NCI-H526 treated with DMSO at 0.1 percent for 48 hours (cell line): Measurements from ENCODE around the gene APAF1.
"Not testable (repeated sequence)": the region's sequence is repeated elsewhere in the genome, so short reads cannot be mapped to it uniquely, and the experiment has no call there.

Experiments
- DNase-seq: peaks from one replicate; lab custom pipeline; 2025; lab: John Stamatoyannopoulos, UW

Gene APAF1

GRCh38 chr12:98644712-98645571, at the start of gene APAF1, which contains the start of gene IKBIP:
APAF1 (plus strand) TSS chr12:98645290; CDS start chr12:98648360, 3,070 bp downstream.
IKBIP (minus strand) TSS chr12:98644788; CDS start chr12:98644701, 87 bp downstream.
- peak; percentile 90 for DNase-seq

GRCh38 chr12:98597313-98597712, 47.8 kb upstream of the APAF1 start:
- not testable (repeated sequence) for DNase-seq

DNA sequence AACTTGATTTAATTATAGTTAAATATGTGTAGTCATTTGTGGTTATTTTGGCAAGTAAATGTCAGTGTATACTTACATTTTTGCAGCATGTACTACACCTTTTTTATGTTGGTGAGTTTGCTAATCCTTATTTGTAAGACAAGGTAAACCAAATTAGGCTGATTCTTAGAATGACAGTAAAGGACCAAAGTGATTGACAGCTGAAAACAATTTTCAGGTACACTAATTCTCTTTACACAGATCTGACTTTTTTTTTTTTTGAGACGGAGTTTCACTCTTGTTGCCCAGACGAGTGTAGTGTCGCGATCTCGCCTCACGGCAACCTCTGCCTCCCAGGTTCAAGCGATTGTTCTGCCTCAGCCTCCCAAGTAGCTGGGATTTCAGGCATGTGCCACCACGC, 43.2 kb upstream of the APAF1 start:
- no peak for DNase-seq

GRCh38 chr12:98606359-98606988, 38.6 kb upstream of the APAF1 start:
- no peak for DNase-seq

DNA sequence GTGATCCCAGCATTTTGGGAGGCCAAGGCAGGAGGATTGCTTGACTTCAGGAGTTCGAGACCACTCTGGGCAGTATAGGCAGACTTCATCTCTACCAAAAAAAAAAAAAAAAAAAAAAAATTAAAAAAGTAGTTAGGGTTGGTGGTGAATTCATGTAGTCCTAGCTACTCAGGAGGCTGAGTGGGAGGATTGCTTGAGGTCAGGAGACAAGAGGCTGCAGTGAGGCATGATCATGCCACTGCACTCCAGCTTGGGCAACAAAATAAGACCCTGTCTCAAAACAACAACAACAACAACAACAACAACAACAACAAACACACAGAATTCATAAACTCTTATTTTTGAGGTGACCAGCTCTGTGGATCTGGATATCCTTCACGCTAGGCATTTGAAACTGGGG, 34.5 kb upstream of the APAF1 start:
- DNase-seq, result no peak

DNA sequence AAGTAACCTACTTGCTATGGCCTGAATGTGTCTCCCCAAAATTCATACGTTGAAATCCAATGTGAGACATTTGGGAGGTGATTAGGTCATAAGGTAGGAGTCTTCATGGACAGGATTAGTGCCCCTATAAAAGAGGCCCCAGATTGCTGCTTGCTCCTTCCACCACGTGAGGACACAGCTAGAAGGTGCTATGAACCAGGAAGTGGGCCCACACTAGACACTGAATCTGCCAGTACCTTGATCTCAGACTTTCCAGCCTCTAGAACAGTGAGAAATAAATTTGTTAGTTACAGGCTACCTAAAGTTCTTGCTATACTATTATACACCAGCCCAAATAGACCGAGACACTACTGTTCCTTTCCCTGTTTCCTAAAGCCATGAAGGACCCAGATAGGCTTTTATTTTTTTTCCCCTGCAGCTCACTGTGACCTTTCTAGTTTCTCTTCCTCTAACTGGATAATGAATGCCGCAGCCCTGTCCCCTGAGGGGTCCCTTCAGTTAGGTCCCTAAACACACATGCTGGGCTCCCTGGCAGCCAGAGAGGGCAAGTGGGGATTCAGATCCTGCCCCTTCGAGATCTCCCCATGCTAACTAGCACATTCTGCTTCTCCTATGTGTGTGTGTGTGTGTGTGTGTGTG, 32.3 kb upstream of the APAF1 start:
- no peak for DNase-seq

GRCh38 chr12:98618952-98619351, 26.1 kb upstream of the APAF1 start:
- no peak for DNase-seq

DNA sequence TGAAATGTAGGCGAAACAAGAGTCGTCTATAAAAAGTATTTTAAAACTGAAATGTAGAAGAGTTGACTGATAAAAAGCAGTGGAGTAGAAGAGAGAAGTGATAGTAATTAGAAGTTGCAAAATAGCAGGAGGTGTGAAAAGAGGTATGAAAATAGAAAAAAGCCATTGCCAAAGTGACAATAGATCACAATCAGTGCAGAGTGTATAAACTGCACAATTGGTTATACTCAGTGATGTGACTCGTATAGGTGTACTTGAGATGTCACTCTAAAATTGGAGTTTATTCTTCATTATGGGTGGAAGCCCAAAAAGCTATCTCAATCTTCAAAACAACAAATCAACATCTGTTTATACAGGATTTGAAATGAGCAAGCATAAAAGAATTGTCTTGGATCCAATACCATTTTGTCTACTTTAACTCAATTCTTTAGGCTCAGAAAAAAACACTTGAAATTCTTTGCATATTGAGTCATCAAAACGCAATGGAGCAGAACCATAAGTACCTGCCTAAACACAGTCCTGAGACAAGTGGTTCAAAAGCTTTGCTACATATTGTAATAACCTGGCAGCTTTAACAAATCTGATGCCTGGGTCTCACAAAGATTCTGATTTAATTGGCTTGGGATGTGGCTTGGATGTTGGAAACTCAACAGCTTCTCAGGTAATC, 9.3 kb upstream of the APAF1 start:
- DNase-seq, result no peak

DNA sequence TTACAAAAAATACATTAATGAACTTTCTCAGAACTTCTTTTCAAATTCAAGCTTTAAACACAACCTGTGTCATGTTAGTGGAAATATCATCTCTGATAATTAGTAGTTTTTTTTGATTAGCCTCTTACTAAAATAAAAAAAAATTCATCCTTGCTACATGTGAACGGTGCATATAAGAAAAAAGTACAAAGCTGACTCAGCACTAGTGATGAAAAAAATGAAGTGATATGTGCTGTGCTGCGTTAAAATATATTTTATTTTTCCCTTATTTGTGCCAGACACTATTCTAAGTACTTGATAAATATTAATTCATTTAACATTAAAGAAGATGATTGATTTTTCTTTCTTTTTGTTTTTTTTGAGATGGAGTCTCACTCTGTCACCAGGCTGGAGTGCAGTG, 8.0 kb upstream of the APAF1 start:
- no peak for DNase-seq

DNA sequence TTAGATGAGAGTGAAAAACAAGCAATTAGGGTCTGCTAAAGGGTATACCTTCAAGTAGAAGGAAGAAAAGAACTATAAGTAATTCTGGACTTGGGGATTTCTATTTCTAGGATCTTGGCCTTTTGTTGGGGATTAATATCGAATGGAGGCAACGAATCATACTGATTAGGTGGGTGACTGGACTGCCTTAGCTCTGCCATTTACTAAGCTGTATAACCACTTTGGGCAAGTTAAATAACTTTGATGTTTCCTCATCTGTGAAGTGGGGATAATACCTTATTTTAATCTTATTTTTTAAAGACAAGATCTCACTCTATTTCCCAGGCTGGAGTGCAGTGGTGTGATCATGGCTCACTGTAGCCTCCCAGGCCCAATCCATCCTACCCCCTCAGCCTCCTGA, 7.1 kb upstream of the APAF1 start:
- DNase-seq, result no peak

GRCh38 chr12:98639491-98639890, 5.6 kb upstream of the APAF1 start:
- DNase-seq, result no peak

- DNase-seq, result not testable (repeated sequence)
Observed at GRCh38 chr12:98642801-98643200, 2.3 kb upstream of the APAF1 start.

DNA sequence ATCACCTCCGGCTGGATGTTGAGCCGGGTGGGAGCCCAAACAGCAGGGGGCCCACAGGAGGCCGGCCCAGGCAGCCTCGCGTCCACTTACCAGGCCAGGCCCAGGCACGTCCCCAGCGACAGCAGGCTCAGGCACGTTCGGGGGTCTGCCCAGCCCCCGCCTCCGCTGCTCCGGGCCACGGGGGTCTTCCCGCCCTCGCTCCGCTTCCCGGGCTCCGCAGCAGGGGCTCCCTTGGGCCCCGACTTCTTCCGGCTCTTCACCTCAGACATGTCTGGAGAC, 718 bp upstream of the APAF1 start:
- no peak for DNase-seq

- DNase-seq, result no peak
Observed at GRCh38 chr12:98645572-98646067, 530 bp downstream of the APAF1 start.

DNA sequence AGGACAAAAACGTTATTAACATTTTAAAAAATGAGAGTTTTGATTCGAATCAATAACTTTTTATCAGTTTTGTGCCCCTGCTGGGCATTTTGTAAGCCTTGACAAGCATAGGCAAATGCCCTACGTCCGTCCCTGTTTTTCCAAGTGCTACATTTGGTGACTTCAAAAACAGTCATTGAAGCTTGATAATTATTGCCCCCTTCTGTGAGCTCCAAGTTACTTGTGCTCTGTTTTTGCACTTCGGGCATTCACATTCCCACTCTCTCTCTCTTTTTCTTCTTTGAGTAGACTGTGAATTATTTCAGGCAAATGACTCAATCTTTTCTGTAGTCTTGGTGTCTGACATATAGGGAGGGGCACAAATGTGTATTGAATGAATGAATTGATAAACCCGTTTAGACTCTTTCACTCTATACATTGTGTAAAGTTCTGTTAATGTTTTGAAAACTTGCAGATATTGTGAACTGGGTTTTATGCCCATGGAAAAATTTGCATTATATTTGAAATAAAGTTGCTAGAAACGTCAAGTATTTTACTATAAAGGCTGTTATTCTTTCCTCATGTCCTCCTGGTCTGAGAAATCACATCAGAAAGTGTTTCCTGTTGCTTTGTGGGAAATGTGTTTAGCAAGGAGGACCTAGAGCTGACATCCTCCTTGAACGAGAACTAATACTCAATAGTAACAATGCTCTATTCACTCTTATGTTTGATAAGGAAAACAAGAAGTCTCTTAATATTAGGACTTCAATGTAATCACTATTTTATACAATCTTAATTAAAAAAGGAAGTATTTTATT, 1.4 kb downstream of the APAF1 start:
- no peak for DNase-seq

GRCh38 chr12:98651328-98651727, 6.2 kb downstream of the APAF1 start:
- peak; percentile 90 for DNase-seq

DNA sequence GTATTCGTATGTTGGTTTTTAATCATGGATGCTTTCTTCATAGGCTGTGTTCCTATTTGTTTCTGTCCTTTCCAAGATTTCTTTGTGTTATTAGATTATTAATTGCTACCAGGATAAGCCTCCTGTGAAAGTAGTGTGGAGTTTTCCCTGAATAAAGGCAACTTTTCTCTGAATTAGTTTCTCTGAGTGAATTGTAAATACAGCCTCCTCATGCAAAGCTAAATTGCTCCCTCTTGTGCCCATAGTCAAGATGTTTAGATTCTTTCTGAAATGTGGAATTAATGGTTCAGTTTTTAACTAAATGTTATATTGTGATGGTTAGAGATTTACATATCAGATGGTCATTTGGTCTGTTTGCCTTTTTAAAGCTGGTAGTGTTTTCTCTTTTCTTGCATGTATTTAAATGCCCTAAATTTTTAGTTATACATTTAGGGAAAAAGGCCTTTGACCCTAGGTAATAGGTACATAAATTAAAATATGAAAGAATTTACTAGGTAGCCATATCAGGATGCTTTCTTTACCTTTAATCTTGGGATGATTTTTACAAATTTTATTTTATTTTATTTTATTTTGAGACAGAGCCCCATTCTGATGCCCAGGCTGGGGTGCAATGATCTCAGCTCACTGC, 8.9 kb downstream of the APAF1 start:
- peak; percentile 36 for DNase-seq

- no peak for DNase-seq
Observed at GRCh38 chr12:98656289-98657101, 11.4 kb downstream of the APAF1 start.

- DNase-seq, result no peak
Observed at GRCh38 chr12:98660521-98660920, 15.4 kb downstream of the APAF1 start.

DNA sequence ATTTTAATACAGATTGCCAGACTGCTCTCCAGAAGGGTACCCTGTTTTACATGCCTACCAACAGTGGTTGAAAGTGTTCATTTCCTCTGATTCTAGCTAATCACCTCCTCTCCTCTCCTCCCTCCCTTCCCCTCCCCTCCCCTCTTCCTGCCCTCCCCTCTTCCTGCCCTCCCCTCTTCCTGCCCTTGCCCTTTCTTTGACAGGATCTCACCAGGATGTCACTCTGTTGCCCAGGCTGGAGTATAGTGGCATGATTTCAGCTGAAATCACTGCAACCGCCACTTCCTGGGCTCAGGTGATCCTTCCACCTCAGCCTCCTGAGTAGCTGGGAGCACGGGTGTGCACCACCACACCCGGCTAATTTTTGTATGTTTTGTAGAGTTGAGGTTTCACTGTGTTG, 24.7 kb downstream of the APAF1 start:
- no peak for DNase-seq
